HL-60 (cell line): ENCODE data around the gene ZBTB40.

ENCODE experiments used
- DNase-seq, 2 experiments: peaks; one replicate each; pipeline ENCODE4 v3.0.0-alpha.2; 2010 to 2020; ENCODE audit warnings: low read depth in 1 of 2, low spot score in 1 of 2
- H3K27ac ChIP-seq: fragments of 250-450 bp; sonication (Bioruptor Pico); replicated peaks from 2 replicates; pipeline ENCODE4 v1.5.1; 2020; ENCODE audit warnings: mild to moderate bottlenecking, moderate library complexity
- H3K27me3 ChIP-seq: fragments of 250-450 bp; sonication (Bioruptor Pico); 2 replicates; pipeline ENCODE4 v1.5.1; 2021; ENCODE audit warnings: mild to moderate bottlenecking, moderate library complexity; ENCODE audit not compliant: insufficient read depth, poor library complexity, severe bottlenecking
- H3K4me3 ChIP-seq: replicated peaks from 2 replicates; pipeline ENCODE4 v1.5.1; 2011; ENCODE audit warnings: mild to moderate bottlenecking, control low read depth, low read length; ENCODE audit not compliant: insufficient read depth
- CTCF ChIP-seq: IDR thresholded peaks from one replicate; pipeline ENCODE4 v1.5.1; 2011; ENCODE audit warnings: low read length, control low read depth, inconsistent platforms; ENCODE audit not compliant: insufficient read depth
- GABPA ChIP-seq: IDR thresholded peaks from 2 replicates; pipeline ENCODE4 v1.6.1; 2012; ENCODE audit warnings: low read depth
- POLR2AphosphoS5 ChIP-seq: IDR thresholded peaks from 2 replicates; pipeline ENCODE4 v1.6.1; 2012; ENCODE audit warnings: low read depth
- SPI1 ChIP-seq: IDR thresholded peaks from 2 replicates; pipeline ENCODE4 v1.6.1; 2012; ENCODE audit warnings: low read depth, mild to moderate bottlenecking, borderline replicate concordance
- TF ChIP-seq, protein P1 (sequence below): IDR thresholded peaks from 2 replicates; pipeline ENCODE4 v1.6.1; 2012; ENCODE audit warnings: low read depth; ENCODE audit not compliant: insufficient replicate concordance

ZBTB40 gene

GRCh38 chr1:22491995-22492715 lies 40.5 kb downstream of the ZBTB40 start:
- no peak for DNase-seq

GRCh38 chr1:22494144-22494543 lies 42.5 kb downstream of the ZBTB40 start:
- peak; percentile 33 to 69 for DNase-seq
- peak; percentile 12; the same call in 1 of the 2 replicates for TF ChIP-seq SPI1
- no peak for TF ChIP-seq CTCF
- H3K27me3 ChIP-seq, result no peaks in the 10 kb centered on the region
- H3K27ac ChIP-seq, result peak overlapping the region; percentile 47
- no peak overlapping the region for H3K4me3 ChIP-seq

More at GRCh38 chr1:22491995-22492715, 40.5 kb downstream of the ZBTB40 start:
- TF ChIP-seq GABPA (no peak), SPI1 (no peak), POLR2AphosphoS5 (no peak), CTCF (no peak)
- TF ChIP-seq, protein P1, sequence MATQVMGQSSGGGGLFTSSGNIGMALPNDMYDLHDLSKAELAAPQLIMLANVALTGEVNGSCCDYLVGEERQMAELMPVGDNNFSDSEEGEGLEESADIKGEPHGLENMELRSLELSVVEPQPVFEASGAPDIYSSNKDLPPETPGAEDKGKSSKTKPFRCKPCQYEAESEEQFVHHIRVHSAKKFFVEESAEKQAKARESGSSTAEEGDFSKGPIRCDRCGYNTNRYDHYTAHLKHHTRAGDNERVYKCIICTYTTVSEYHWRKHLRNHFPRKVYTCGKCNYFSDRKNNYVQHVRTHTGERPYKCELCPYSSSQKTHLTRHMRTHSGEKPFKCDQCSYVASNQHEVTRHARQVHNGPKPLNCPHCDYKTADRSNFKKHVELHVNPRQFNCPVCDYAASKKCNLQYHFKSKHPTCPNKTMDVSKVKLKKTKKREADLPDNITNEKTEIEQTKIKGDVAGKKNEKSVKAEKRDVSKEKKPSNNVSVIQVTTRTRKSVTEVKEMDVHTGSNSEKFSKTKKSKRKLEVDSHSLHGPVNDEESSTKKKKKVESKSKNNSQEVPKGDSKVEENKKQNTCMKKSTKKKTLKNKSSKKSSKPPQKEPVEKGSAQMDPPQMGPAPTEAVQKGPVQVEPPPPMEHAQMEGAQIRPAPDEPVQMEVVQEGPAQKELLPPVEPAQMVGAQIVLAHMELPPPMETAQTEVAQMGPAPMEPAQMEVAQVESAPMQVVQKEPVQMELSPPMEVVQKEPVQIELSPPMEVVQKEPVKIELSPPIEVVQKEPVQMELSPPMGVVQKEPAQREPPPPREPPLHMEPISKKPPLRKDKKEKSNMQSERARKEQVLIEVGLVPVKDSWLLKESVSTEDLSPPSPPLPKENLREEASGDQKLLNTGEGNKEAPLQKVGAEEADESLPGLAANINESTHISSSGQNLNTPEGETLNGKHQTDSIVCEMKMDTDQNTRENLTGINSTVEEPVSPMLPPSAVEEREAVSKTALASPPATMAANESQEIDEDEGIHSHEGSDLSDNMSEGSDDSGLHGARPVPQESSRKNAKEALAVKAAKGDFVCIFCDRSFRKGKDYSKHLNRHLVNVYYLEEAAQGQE, result no peak
- no peak overlapping the region for H3K4me3 ChIP-seq
- H3K27ac ChIP-seq, result no peak overlapping the region
- H3K27me3 ChIP-seq, result no peaks in the 10 kb centered on the region

- Histone ChIP-seq H3K27ac (peak overlapping the region; percentile 47), H3K27me3 (no peaks in the 10 kb centered on the region), H3K4me3 (no peak overlapping the region)
- TF ChIP-seq CTCF (no peak), SPI1 (no peak), POLR2AphosphoS5 (no peak), GABPA (no peak)
- TF ChIP-seq, protein P1, result no peak
- no peak for DNase-seq
These were observed 43.4 kb downstream of the ZBTB40 start for GRCh38 chr1:22494943-22495579.
